ENCODE measurements around the gene TMEM273.

Gene TMEM273

GRCh38 chr10:49187950-49188761, at the start of gene TMEM273:
TSS of gene TMEM273 (minus strand) at chr10:49188391. CDS start at chr10:49188336, 55 bp downstream.
- peak; percentile 65 to 96 (median 80) for DNase-seq

GRCh38 chr10:49237985-49238384, 49.8 kb upstream of the TMEM273 start:
- intact Hi-C loops (cut with DNase I), result no loop called here
- no peak for DNase-seq

More at GRCh38 chr10:49187950-49188761, at the start of gene TMEM273:
- intact Hi-C loops (cut with DNase I), result no loop called here

- intact Hi-C loops (cut with DNase I), result no loop called here
Observed at GRCh38 chr10:49235392-49235791, 47.2 kb upstream of the TMEM273 start.

GRCh38 chr10:49231086-49231820, 43.1 kb upstream of the TMEM273 start:
- DNase-seq, result no peak
- intact Hi-C loops (cut with DNase I), result loop anchor here (2.0 kb wide), 1 partner anchor 32 kb away; no protein-coding TSS in a partner anchor

More at GRCh38 chr10:49235392-49235791, 47.2 kb upstream of the TMEM273 start:
- DNase-seq, result no peak

GRCh38 chr10:49230004-49230403, 41.8 kb upstream of the TMEM273 start:
- intact Hi-C loops (cut with DNase I), result loop anchor here (2.0 kb wide), 1 partner anchor 33 kb away; no protein-coding TSS in a partner anchor

GRCh38 chr10:49228677-49229076, 40.5 kb upstream of the TMEM273 start:
- no peak for DNase-seq
- intact Hi-C loops (cut with DNase I), result no loop called here

More at GRCh38 chr10:49230004-49230403, 41.8 kb upstream of the TMEM273 start:
- no peak for DNase-seq

- no peak for DNase-seq
- intact Hi-C loops (cut with DNase I), result no loop called here
Observed at GRCh38 chr10:49227406-49227805, 39.2 kb upstream of the TMEM273 start.

- intact Hi-C loops (cut with DNase I), result no loop called here
- DNase-seq, result no peak
Observed at GRCh38 chr10:49226594-49226993, 38.4 kb upstream of the TMEM273 start.

GRCh38 chr10:49225218-49225876, 37.2 kb upstream of the TMEM273 start:
- no peak for DNase-seq
- intact Hi-C loops (cut with DNase I), result no loop called here

GRCh38 chr10:49223205-49223604, 35.0 kb upstream of the TMEM273 start:
- DNase-seq, result no peak
- intact Hi-C loops (cut with DNase I), result no loop called here

GRCh38 chr10:49222170-49222569, 34.0 kb upstream of the TMEM273 start:
- DNase-seq, result no peak
- intact Hi-C loops (cut with DNase I), result no loop called here

- intact Hi-C loops (cut with DNase I), result no loop called here
- DNase-seq, result no peak
Observed at GRCh38 chr10:49220679-49221078, 32.5 kb upstream of the TMEM273 start.

- intact Hi-C loops (cut with DNase I), result no loop called here
- no peak for DNase-seq
Observed at GRCh38 chr10:49220031-49220430, 31.8 kb upstream of the TMEM273 start.

GRCh38 chr10:49219248-49219647, 31.1 kb upstream of the TMEM273 start:
- intact Hi-C loops (cut with DNase I), result no loop called here
- DNase-seq, result no peak

- intact Hi-C loops (cut with DNase I), result no loop called here
- no peak for DNase-seq
Observed at GRCh38 chr10:49218480-49218879, 30.3 kb upstream of the TMEM273 start.

GRCh38 chr10:49217645-49218044, 29.5 kb upstream of the TMEM273 start:
- intact Hi-C loops (cut with DNase I), result no loop called here
- no peak for DNase-seq

- DNase-seq, result no peak
- intact Hi-C loops (cut with DNase I), result no loop called here
Observed at GRCh38 chr10:49213211-49213610, 25.0 kb upstream of the TMEM273 start.

- DNase-seq, result no peak
- intact Hi-C loops (cut with DNase I), result no loop called here
Observed at GRCh38 chr10:49212783-49213182, 24.6 kb upstream of the TMEM273 start.

GRCh38 chr10:49212076-49212475, 23.9 kb upstream of the TMEM273 start:
- DNase-seq, result no peak
- intact Hi-C loops (cut with DNase I), result no loop called here

GRCh38 chr10:49208996-49209395, 20.8 kb upstream of the TMEM273 start:
- intact Hi-C loops (cut with DNase I), result no loop called here
- no peak for DNase-seq

- peak in 4 of 10 donors; percentile 14 to 86 (median 57) for DNase-seq
- intact Hi-C loops (cut with DNase I), result no loop called here
Observed at GRCh38 chr10:49207936-49208487, 19.8 kb upstream of the TMEM273 start.
